Non-pigmented ciliary epithelial cell (primary cell): Measurements from ENCODE around the gene TMEM11.

Experiments used
- DNase-seq: peaks from one replicate; pipeline ENCODE4 v3.0.0-alpha.2; 2010; ENCODE audit warnings: low read depth

Gene TMEM11

GRCh38 chr17:21184570-21184969, 29.4 kb downstream of the TMEM11 start:
- no peak for DNase-seq

GRCh38 chr17:21183468-21183867, 30.5 kb downstream of the TMEM11 start:
- DNase-seq: no peak

GRCh38 chr17:21177854-21178600, 35.9 kb downstream of the TMEM11 start:
- no peak for DNase-seq

GRCh38 chr17:21177401-21177800, 36.6 kb downstream of the TMEM11 start:
- DNase-seq: no peak

GRCh38 chr17:21176773-21177395, 37.1 kb downstream of the TMEM11 start:
- DNase-seq: no peak

- DNase-seq: no peak
Observed at GRCh38 chr17:21174713-21175112, 39.2 kb downstream of the TMEM11 start.

GRCh38 chr17:21174186-21174585, 39.8 kb downstream of the TMEM11 start:
- DNase-seq: no peak

- DNase-seq: no peak
Observed at GRCh38 chr17:21173543-21173942, 40.4 kb downstream of the TMEM11 start.

- no peak for DNase-seq
Observed at GRCh38 chr17:21172846-21173245, 41.1 kb downstream of the TMEM11 start.

- no peak for DNase-seq
Observed at GRCh38 chr17:21171970-21172510, 41.9 kb downstream of the TMEM11 start.

- DNase-seq: no peak
Observed at GRCh38 chr17:21171309-21171922, 42.5 kb downstream of the TMEM11 start.

- DNase-seq: no peak
Observed at GRCh38 chr17:21170809-21171208, 43.2 kb downstream of the TMEM11 start.

GRCh38 chr17:21169496-21169895, 44.5 kb downstream of the TMEM11 start:
- no peak for DNase-seq

- DNase-seq: no peak
Observed at GRCh38 chr17:21168555-21168865, 45.5 kb downstream of the TMEM11 start.

- DNase-seq: no peak
Observed at GRCh38 chr17:21167303-21167702, 46.7 kb downstream of the TMEM11 start.

- no peak for DNase-seq
Observed at GRCh38 chr17:21166595-21167210, 47.3 kb downstream of the TMEM11 start.

GRCh38 chr17:21165922-21166594, 47.9 kb downstream of the TMEM11 start:
- DNase-seq: no peak

GRCh38 chr17:21164620-21165019, 49.3 kb downstream of the TMEM11 start:
- no peak for DNase-seq

GRCh38 chr17:21164216-21164615, 49.7 kb downstream of the TMEM11 start:
- DNase-seq: no peak

GRCh38 chr17:21163101-21163500, 50.9 kb downstream of the TMEM11 start:
- DNase-seq: no peak

- no peak for DNase-seq
Observed at GRCh38 chr17:21162394-21162775, 51.6 kb downstream of the TMEM11 start.
